ENCODE measurements around the gene GTF3C2. TPM values are rescaled to one million over a fixed set of nuclear protein-coding genes. Genes with fewer than 3 reads are reported as not detected.

GTF3C2 gene
- total and polyA plus RNA-seq, 2 of the 13 experiments (the other 11 are each of a cell fraction or from before 2014, with no cell fraction given): 77.5 to 130 TPM

GRCh38 chr2:27297195-27297594 lies 59.4 kb downstream of the GTF3C2 start:
- H3K4me1 ChIP-seq (ENCODE audit: insufficient read depth, low read length): peaks cover 74% of the 10 kb centered on the region

GRCh38 chr2:27296481-27296880 lies 60.1 kb downstream of the GTF3C2 start:
- POLR2A ChIA-PET: no interaction called here
- no peak for ATAC-seq
- intact Hi-C loops (cut with micrococcal nuclease; ENCODE audit: unreplicated experiment): no loop called here
- TF ChIP-seq CSRNP1 (CRISPR knock-in tag; IDR thresholded peaks at IDR 0.05) (no peak), E2F1 (CRISPR knock-in tag; IDR thresholded peaks at IDR 0.05) (no peak), EED (CRISPR knock-in tag; IDR thresholded peaks at IDR 0.05) (no peak), ZBTB42 (CRISPR knock-in tag; IDR thresholded peaks at IDR 0.05) (no peak), SOX6 (IDR thresholded peaks at IDR 0.05) (no peak), SOX6 (CRISPR knock-in tag; IDR thresholded peaks at IDR 0.05) (no peak), MAFF (IDR thresholded peaks at IDR 0.05; ENCODE audit: low read depth, low read length) (no peak)

More at GRCh38 chr2:27297195-27297594, 59.4 kb downstream of the GTF3C2 start:
- in situ Hi-C loops (cut with HindIII; ENCODE audit: extremely low pct_ligation_motif_present, low pct_unique_long_range_greater_than_20kb): no loop called here
- BruUV-seq (replicated peaks): no TSS peak
- ChIA-PET CTCF (ENCODE audit: low intra/inter-chr PET ratio, low total read pairs) (no interaction called here), POLR2A (interaction anchor here (1.1 kb wide), 1 partner anchor 15 kb away, joined by 3 read pairs; the partner anchor contains the start of gene TRIM54)
- Histone ChIP-seq H3K4me2 (ENCODE audit: low read depth, low read length) (no peak overlapping the region), H3K27me3 (ENCODE audit: control insufficient read depth in 1 of 2, insufficient read depth in 2 of 2, low read length in 2 of 2) (no peaks in the 10 kb centered on the region; a peak in 1 of 5 replicates), H3K9me3 (ENCODE audit: low read length) (no peaks in the 10 kb centered on the region), H3K4me3 (replicated peaks in 1 of 3; ENCODE audit: insufficient read depth in 1 of 3, low read depth in 2 of 3, low read length in 3 of 3) (no peak overlapping the region), H2AFZ (ENCODE audit: low read length) (no peak overlapping the region), H3K27ac (ENCODE audit: extremely low read length, insufficient read depth, low read length) (no peak overlapping the region), H3K79me2 (ENCODE audit: insufficient read depth, low read length) (no peaks in the 10 kb centered on the region), H4K20me1 (ENCODE audit: insufficient read depth, low read length) (no peaks in the 10 kb centered on the region), H3K9ac (ENCODE audit: insufficient read depth, low read depth, low read length) (no peak overlapping the region), H3K36me3 (replicated peaks in 1 of 2; ENCODE audit: control insufficient read depth in 1 of 2, insufficient read depth in 2 of 2, low read length in 2 of 2) (no peaks in the 10 kb centered on the region)
- DNase-seq (ENCODE audit: low spot score) (no peak), ATAC-seq (no peak; the same call in 2 of the 3 replicates), FAIRE-seq (no peak)
- TF ChIP-seq USF2 (IDR thresholded peaks at IDR 0.05; ENCODE audit: low read depth, low read length) (peak; percentile 15; the same call in 1 of the 2 replicates), USF2 (CRISPR knock-in tag; IDR thresholded peaks at IDR 0.05; ENCODE audit: borderline replicate concordance) (no peak), KAT7 (CRISPR knock-in tag; IDR thresholded peaks at IDR 0.05; ENCODE audit: borderline replicate concordance) (no peak)
- 35% methylated on average over 3 of the region's 3 CpGs for WGBS (ENCODE audit: low lambda C conversion rate)
- intact Hi-C loops (cut with micrococcal nuclease; ENCODE audit: unreplicated experiment): no loop called here

More at GRCh38 chr2:27296481-27296880, 60.1 kb downstream of the GTF3C2 start:
- FAIRE-seq (no peak), DNase-seq (ENCODE audit: low spot score) (no peak)
- 60% methylated on average over 4 of the region's 4 CpGs for WGBS (ENCODE audit: low lambda C conversion rate)
- no peak overlapping the region for H3K4me2 ChIP-seq (ENCODE audit: low read depth, low read length)
- no peak overlapping the region for H3K4me3 ChIP-seq (replicated peaks in 1 of 3; ENCODE audit: insufficient read depth in 1 of 3, low read depth in 2 of 3, low read length in 3 of 3)
- H3K27ac ChIP-seq (ENCODE audit: extremely low read length, insufficient read depth, low read length): no peak overlapping the region
- H3K27me3 ChIP-seq (ENCODE audit: control insufficient read depth in 1 of 2, insufficient read depth in 2 of 2, low read length in 2 of 2): no peaks in the 10 kb centered on the region; a peak in 1 of 5 replicates
- no peaks in the 10 kb centered on the region for H3K36me3 ChIP-seq (replicated peaks in 1 of 2; ENCODE audit: control insufficient read depth in 1 of 2, insufficient read depth in 2 of 2, low read length in 2 of 2)
- in situ Hi-C loops (cut with HindIII; ENCODE audit: extremely low pct_ligation_motif_present, low pct_unique_long_range_greater_than_20kb): no loop called here
- peaks cover 81% of the 10 kb centered on the region for H3K4me1 ChIP-seq (ENCODE audit: insufficient read depth, low read length)
- BruUV-seq (replicated peaks): no TSS peak
- H2AFZ ChIP-seq (ENCODE audit: low read length): no peak overlapping the region
- H3K9me3 ChIP-seq (ENCODE audit: low read length): no peaks in the 10 kb centered on the region
- H3K79me2 ChIP-seq (ENCODE audit: insufficient read depth, low read length): no peaks in the 10 kb centered on the region
- H4K20me1 ChIP-seq (ENCODE audit: insufficient read depth, low read length): no peaks in the 10 kb centered on the region
- CTCF ChIA-PET (ENCODE audit: low intra/inter-chr PET ratio, low total read pairs): no interaction called here
- no peak overlapping the region for H3K9ac ChIP-seq (ENCODE audit: insufficient read depth, low read depth, low read length)
